ENCODE data around the gene OBSCN. TPM values are rescaled to one million over a fixed set of nuclear protein-coding genes. Genes with fewer than 3 reads are reported as not detected.

Gene OBSCN
- total RNA-seq, 1 donor = 13.0 TPM

DNA sequence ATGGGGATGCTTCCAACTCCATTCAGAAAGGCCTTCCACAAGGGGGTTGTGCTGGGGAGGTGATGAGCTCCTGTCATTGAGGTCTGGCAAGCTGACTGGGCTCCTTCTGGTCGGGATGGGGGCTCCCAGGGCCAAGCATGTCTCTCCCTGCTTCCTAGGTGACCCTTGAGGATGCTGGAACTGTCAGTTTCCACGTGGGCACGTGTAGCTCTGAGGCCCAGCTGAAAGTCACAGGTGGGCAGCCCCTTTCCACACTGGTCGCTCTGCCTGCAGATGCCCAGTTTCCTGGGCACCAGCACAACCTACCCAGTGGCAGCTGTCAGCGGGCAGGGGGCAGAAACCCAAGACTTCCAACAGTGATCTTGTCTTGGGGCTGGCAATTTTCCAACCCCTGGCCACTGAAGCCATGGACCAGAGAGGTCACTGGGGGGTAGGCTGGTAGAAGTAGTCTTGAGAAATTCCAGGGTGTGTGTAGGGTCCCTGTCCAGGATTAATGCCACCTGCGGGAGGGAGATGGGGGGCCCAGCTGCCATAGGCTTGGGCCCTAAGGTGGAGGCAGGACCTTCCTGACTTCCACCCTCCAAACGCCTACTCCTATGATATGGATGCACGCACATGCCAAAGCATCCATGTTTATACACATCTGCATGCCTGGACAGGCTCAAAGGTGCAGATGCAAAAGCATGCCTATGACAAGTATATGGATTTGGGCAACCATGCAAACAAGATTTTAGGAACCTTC lies 101.7 kb downstream of the OBSCN start:
- no peak for DNase-seq (ENCODE audit: low read depth)

DNA sequence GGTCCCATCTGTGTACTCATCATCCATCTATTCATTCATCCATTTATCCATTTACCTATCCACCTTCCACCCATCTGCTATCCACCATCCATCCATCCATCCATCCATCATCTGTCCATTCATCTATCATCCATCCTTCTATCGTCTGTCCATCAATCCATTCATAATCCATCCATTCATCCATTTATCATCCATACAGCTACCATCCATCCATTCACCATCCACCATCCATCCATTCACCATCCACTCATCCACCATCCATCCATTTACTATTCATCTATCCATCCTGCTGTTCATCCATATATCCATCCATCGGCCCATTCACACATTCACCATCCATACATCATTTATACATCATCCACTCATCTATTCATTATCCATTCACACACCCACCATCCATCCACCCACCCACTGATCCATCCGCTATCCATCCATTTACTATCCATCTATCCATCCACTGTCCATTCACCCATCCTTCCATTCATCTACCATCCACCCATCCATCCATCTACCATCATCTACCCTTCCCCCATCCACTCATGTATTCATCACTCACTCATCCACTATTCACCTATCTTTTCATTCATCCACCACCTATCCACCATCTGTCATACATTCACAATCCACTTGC lies 102.4 kb downstream of the OBSCN start:
- TF ChIP-seq, protein P1, sequence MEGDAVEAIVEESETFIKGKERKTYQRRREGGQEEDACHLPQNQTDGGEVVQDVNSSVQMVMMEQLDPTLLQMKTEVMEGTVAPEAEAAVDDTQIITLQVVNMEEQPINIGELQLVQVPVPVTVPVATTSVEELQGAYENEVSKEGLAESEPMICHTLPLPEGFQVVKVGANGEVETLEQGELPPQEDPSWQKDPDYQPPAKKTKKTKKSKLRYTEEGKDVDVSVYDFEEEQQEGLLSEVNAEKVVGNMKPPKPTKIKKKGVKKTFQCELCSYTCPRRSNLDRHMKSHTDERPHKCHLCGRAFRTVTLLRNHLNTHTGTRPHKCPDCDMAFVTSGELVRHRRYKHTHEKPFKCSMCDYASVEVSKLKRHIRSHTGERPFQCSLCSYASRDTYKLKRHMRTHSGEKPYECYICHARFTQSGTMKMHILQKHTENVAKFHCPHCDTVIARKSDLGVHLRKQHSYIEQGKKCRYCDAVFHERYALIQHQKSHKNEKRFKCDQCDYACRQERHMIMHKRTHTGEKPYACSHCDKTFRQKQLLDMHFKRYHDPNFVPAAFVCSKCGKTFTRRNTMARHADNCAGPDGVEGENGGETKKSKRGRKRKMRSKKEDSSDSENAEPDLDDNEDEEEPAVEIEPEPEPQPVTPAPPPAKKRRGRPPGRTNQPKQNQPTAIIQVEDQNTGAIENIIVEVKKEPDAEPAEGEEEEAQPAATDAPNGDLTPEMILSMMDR (IDR thresholded peaks at IDR 0.05; ENCODE audit: insufficient read depth, low read depth, low read length) = no peak
- no peak for DNase-seq (ENCODE audit: low read depth)
- no peak overlapping the region for H3K4me3 ChIP-seq (ENCODE audit: low read depth, low read length)

More for the DNA sequence above, 101.7 kb downstream of the OBSCN start:
- H3K4me3 ChIP-seq (ENCODE audit: low read depth, low read length) = no peak overlapping the region
- TF ChIP-seq, protein P1 (IDR thresholded peaks at IDR 0.05; ENCODE audit: insufficient read depth, low read depth, low read length) = no peak

DNA sequence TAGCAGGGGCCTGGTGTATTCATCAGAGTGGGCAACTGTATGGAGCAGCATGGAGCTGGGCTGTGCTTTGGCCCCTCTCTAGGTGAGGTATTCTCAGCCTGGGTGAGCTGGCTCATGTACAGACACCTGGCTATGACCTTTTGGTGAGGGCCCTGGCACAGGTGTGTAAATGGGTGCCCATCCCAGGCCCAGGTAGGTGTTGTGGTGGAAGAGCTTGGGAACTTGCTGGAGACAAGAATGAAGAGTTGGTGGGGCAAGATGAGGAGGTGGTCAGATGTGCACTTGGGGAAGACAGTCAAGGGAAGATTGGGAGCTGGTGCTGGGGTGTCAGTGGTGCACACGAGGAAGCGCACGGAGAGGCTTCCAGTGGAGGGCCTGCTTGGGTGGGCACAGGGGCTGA lies 103.2 kb downstream of the OBSCN start:
- TF ChIP-seq, protein P1 (IDR thresholded peaks at IDR 0.05; ENCODE audit: insufficient read depth, low read depth, low read length) = no peak
- no peak for DNase-seq (ENCODE audit: low read depth)

DNA sequence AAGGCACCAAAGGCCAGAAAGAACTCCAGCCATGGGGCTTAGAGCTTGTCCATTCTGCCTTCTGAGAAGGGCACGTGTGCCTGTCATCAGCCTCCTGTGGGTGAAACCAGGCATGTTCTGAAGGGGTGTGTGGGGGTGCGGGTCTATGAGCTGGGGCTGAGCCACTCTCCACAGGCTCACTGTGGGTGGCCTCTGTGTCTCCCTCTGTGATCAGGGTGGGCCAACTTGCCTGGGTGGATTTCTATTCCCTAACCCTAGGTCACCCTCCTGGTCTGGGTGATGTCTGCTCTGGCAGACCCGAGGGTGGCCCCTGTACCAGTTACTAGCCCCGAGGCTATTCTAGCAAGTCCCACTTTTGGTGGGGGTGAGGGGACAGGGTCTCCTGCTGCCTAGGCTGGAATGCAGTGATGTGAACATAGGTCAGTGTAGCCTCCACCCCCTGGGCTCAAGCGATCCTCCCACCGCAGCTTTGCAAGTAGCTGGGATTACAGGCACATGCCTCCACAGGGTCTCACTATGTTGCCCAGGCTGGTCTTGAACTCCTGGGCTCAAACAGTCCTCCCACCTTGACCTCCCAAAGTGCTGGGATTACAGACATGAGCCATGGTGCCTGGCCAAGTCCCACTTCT lies 104.4 kb downstream of the OBSCN start:
- no peak for DNase-seq (ENCODE audit: low read depth)
- TF ChIP-seq, protein P1 (IDR thresholded peaks at IDR 0.05; ENCODE audit: insufficient read depth, low read depth, low read length) = no peak
- no peak overlapping the region for H3K4me3 ChIP-seq (ENCODE audit: low read depth, low read length)

More for the DNA sequence above, 103.2 kb downstream of the OBSCN start:
- H3K4me3 ChIP-seq (ENCODE audit: low read depth, low read length) = no peak overlapping the region

DNA sequence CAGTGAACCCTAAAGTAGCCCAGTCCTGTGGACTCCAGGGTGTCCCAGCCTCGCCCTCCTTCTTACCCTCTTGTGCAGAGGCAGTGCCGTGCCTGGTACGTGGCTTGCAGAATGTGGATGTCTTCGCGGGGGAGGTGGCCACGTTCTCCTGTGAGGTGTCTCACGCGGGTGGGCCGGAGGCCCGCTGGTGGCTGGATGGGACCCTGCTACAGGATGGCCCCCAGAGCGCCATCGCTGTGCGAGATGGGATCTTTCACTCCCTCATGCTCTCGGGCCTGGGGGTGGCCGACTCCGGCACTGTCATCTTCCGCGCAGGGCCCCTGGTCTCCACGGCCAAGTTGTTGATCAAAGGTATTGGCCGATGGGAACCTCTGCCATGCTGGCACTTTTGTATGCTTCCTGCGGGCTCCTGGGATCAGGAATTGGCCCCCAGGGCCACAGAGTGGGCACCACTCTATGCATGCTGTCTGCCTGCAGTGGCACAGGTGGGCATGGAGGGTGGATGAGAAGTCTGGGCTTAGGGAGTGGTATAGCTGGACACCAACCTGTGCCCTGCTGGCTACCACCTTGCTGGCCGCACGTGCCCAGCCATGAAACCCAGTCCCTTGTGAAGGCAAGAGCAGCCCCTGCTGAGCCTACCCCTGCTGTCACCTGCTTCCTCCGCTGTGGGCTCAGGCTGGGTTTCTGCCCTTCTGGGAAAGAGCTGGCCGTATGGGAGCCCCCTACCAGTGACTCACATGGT lies 105.9 kb downstream of the OBSCN start:
- no peak for DNase-seq (ENCODE audit: low read depth)
- TF ChIP-seq, protein P1 (IDR thresholded peaks at IDR 0.05; ENCODE audit: insufficient read depth, low read depth, low read length) = no peak
- H3K4me3 ChIP-seq (ENCODE audit: low read depth, low read length) = no peak overlapping the region

DNA sequence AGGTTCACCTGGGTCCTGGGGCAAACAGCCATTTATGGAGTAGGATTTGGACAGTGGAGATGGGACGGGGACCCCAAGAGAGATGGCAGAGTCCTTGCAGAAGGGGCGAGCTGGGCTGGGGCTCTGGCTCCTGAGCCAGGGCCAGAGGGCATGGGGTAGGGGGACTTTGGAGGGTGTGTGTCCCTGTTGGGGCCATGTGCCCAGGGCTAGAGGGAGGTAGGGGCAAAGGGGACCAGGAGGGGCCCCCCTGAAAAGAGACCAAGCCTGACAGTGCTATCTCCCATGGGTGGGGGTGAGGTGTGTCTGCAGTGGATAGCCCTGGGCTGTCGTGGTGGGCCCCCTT lies 106.4 kb downstream of the OBSCN start:
- H3K4me3 ChIP-seq (ENCODE audit: low read depth, low read length) = no peak overlapping the region
- TF ChIP-seq, protein P1 (IDR thresholded peaks at IDR 0.05; ENCODE audit: insufficient read depth, low read depth, low read length) = no peak
- DNase-seq (ENCODE audit: low read depth) = no peak
